ENCODE data around the gene ST8SIA6. TPM values are rescaled to one million over a fixed set of nuclear protein-coding genes. Genes with fewer than 3 reads are reported as not detected.

The ST8SIA6 gene
- total and polyA plus RNA-seq, 9 of the 15 experiments (the other 6 are each of a cell fraction or from before 2014, with no cell fraction given): 0.69 to 6.7 (median 5.0) TPM

- H3K9ac ChIP-seq (ENCODE audit: insufficient read depth in 1 of 2, low read depth in 2 of 2, low read length in 2 of 2): no peak overlapping the region
- ATAC-seq (no peak), DNase-seq (ENCODE audit: extremely low read depth in 1 of 4, low spot score in 3 of 4) (no peak), FAIRE-seq (no peak)
- no peaks in the 10 kb centered on the region for H4K20me1 ChIP-seq (replicated peaks; ENCODE audit: control insufficient read depth, insufficient read depth, low read length)
- H3K27ac ChIP-seq (ENCODE audit: extremely low read depth, low read depth, low read length): no peak overlapping the region
- H3K36me3 ChIP-seq (ENCODE audit: control insufficient read depth, insufficient read depth, low read length): peaks cover 2% of the 10 kb centered on the region; the same call in 1 of the 3 replicates
- no peak overlapping the region for H3K4me2 ChIP-seq (ENCODE audit: insufficient read depth, low read length)
- no peaks in the 10 kb centered on the region for H3K9me1 ChIP-seq (ENCODE audit: control insufficient read depth, insufficient read depth, low read length)
- no peaks in the 10 kb centered on the region for H3K9me3 ChIP-seq (replicated peaks; ENCODE audit: control insufficient read depth, insufficient read depth, low read depth, low read length)
- peak; percentile 54 for TF ChIP-seq PRDM10 (IDR thresholded peaks at IDR 0.05; ENCODE audit: partially characterized antibody)
- TF ChIP-seq ASH1L (IDR thresholded peaks at IDR 0.05; ENCODE audit: borderline replicate concordance, low read depth, partially characterized antibody): no peak
- in situ Hi-C loops (cut with MboI) (no loop called here), intact Hi-C loops (cut with micrococcal nuclease) (no loop called here)
- ChIA-PET POLR2A (no interaction called here), CTCF (ENCODE audit: low intra/inter-chr PET ratio) (no interaction called here)
- WGBS (ENCODE audit: insufficient coverage, low coverage, missing lambda C conversion rate): 70% methylated on average over 6 of the region's 6 CpGs
- H3K79me2 ChIP-seq (ENCODE audit: control insufficient read depth, insufficient read depth, low read length): peaks cover 19% of the 10 kb centered on the region
- no peak overlapping the region for H3K4me3 ChIP-seq
- no TSS peak for BruUV-seq (replicated peaks)
- no peaks in the 10 kb centered on the region for H3K27me3 ChIP-seq (ENCODE audit: control insufficient read depth in 2 of 2, insufficient read depth in 2 of 2, low read length in 2 of 2)
- H3K4me1 ChIP-seq (replicated peaks in 1 of 2; ENCODE audit: control insufficient read depth in 2 of 2, insufficient read depth in 2 of 2, low read length in 2 of 2): peaks cover 0 to 3% of the 10 kb centered on the region in 2 experiments; a peak in 2 of 5 replicates
- H2AFZ ChIP-seq (ENCODE audit: low read depth, low read length): no peak overlapping the region
Measured at GRCh38 chr10:17385066-17385465, 69.3 kb downstream of the ST8SIA6 start.

All from K562 (cell line).